Measurements from ENCODE around the gene CEP57. TPM values are rescaled to one million over a fixed set of nuclear protein-coding genes. Genes with fewer than 3 reads are reported as not detected.

CEP57 gene
- total and polyA plus RNA-seq, 5 donors, result 12.1 to 29.6 (median 25.2) TPM

- H3K27me3 ChIP-seq (ENCODE audit: control insufficient read depth, insufficient read depth), result no peaks in the 10 kb centered on the region
- no peaks in the 10 kb centered on the region for H3K4me1 ChIP-seq (ENCODE audit: control insufficient read depth, insufficient read depth, low read length)
- H3K27ac ChIP-seq (ENCODE audit: low read length), result no peak overlapping the region
- H3K9me3 ChIP-seq (ENCODE audit: control insufficient read depth, low read length), result no peaks in the 10 kb centered on the region
- DNase-seq (no peak), ATAC-seq (no peak)
- WGBS, result 82% methylated on average over 2 of the region's 2 CpGs
- no peak overlapping the region for H3K4me3 ChIP-seq (ENCODE audit: low read length)
- intact Hi-C loops (cut with DNase I), result loop anchor here in 2 of 4 donors (10.0 kb wide), 3 partner anchors 523 to 563 kb away; partner anchors contain the start of genes CCDC82 (in 1 of the 2) and JRKL (in 1 of the 2)
Observed at GRCh38 chr11:95831198-95831883, 41.0 kb downstream of the CEP57 start.

GRCh38 chr11:95832763-95833162, 42.5 kb downstream of the CEP57 start:
- Histone ChIP-seq H3K9me3 (ENCODE audit: control insufficient read depth, low read length) (no peaks in the 10 kb centered on the region), H3K4me1 (ENCODE audit: control insufficient read depth, insufficient read depth, low read length) (no peaks in the 10 kb centered on the region), H3K4me3 (ENCODE audit: low read length) (no peak overlapping the region), H3K27me3 (ENCODE audit: control insufficient read depth, insufficient read depth) (no peaks in the 10 kb centered on the region), H3K27ac (ENCODE audit: low read length) (no peak overlapping the region)
- DNase-seq, result no peak
- 68% methylated on average over 3 of the region's 3 CpGs for WGBS
- intact Hi-C loops (cut with DNase I), result loop anchor here in 2 of 4 donors (10.0 kb wide), 3 partner anchors 522 to 562 kb away; partner anchors contain the start of genes CCDC82 (in 1 of the 2) and JRKL (in 1 of the 2)
- ATAC-seq, result no peak

- Histone ChIP-seq H3K27me3 (ENCODE audit: control insufficient read depth, insufficient read depth) (no peaks in the 10 kb centered on the region), H3K4me3 (ENCODE audit: low read length) (no peak overlapping the region), H3K4me1 (ENCODE audit: control insufficient read depth, insufficient read depth, low read length) (no peaks in the 10 kb centered on the region), H3K27ac (ENCODE audit: low read length) (no peak overlapping the region), H3K9me3 (ENCODE audit: control insufficient read depth, low read length) (no peaks in the 10 kb centered on the region)
- ATAC-seq, result no peak
- WGBS, result 41% methylated on average over 1 of the region's 1 CpG
- intact Hi-C loops (cut with DNase I), result loop anchor here in 2 of 4 donors (10.0 kb wide), 3 partner anchors 521 to 561 kb away; partner anchors contain the start of genes CCDC82 (in 1 of the 2) and JRKL (in 1 of the 2)
- DNase-seq, result no peak
Observed at GRCh38 chr11:95833378-95833777, 43.1 kb downstream of the CEP57 start.

GRCh38 chr11:95835351-95835750, 45.1 kb downstream of the CEP57 start:
- no peak for DNase-seq
- ATAC-seq, result no peak
- H3K27me3 ChIP-seq (ENCODE audit: control insufficient read depth, insufficient read depth), result no peaks in the 10 kb centered on the region
- no peaks in the 10 kb centered on the region for H3K4me1 ChIP-seq (ENCODE audit: control insufficient read depth, insufficient read depth, low read length)
- no peaks in the 10 kb centered on the region for H3K9me3 ChIP-seq (ENCODE audit: control insufficient read depth, low read length)
- intact Hi-C loops (cut with DNase I), result loop anchor here in 3 of 4 donors (5.0 to 10.0 kb wide), 4 partner anchors 519 to 592 kb away; partner anchors contain the start of genes CCDC82 (in 1 of the 3) and JRKL (in 1 of the 3)
- no peak overlapping the region for H3K27ac ChIP-seq (ENCODE audit: low read length)
- 44% methylated on average over 3 of the region's 3 CpGs for WGBS
- H3K4me3 ChIP-seq (ENCODE audit: low read length), result no peak overlapping the region

- no peaks in the 10 kb centered on the region for H3K4me1 ChIP-seq (ENCODE audit: control insufficient read depth, insufficient read depth, low read length)
- WGBS, result 8% methylated on average over 3 of the region's 3 CpGs
Observed at GRCh38 chr11:95835768-95836488, 45.6 kb downstream of the CEP57 start.

GRCh38 chr11:95845167-95845566, 54.9 kb downstream of the CEP57 start:
- intact Hi-C loops (cut with DNase I), result loop anchor here in 1 of 4 donors (10.0 kb wide), 1 partner anchor 510 kb away; no protein-coding TSS in a partner anchor
- Histone ChIP-seq H3K9me3 (ENCODE audit: control insufficient read depth, low read length) (no peaks in the 10 kb centered on the region), H3K27me3 (ENCODE audit: control insufficient read depth, insufficient read depth) (no peaks in the 10 kb centered on the region), H3K27ac (ENCODE audit: low read length) (no peak overlapping the region), H3K4me1 (ENCODE audit: control insufficient read depth, insufficient read depth, low read length) (peaks cover 2% of the 10 kb centered on the region), H3K4me3 (ENCODE audit: low read length) (no peak overlapping the region)
- no peak for DNase-seq
- 94% methylated on average over 1 of the region's 1 CpG for WGBS
- no peak for ATAC-seq

More at GRCh38 chr11:95835768-95836488, 45.6 kb downstream of the CEP57 start:
- intact Hi-C loops (cut with DNase I), result loop anchor here in 3 of 4 donors (5.0 to 10.0 kb wide), 4 partner anchors 519 to 591 kb away; partner anchors contain the start of genes CCDC82 (in 1 of the 3) and JRKL (in 1 of the 3)
- H3K4me3 ChIP-seq (ENCODE audit: low read length), result no peak overlapping the region
- H3K27ac ChIP-seq (ENCODE audit: low read length), result no peak overlapping the region
- no peaks in the 10 kb centered on the region for H3K27me3 ChIP-seq (ENCODE audit: control insufficient read depth, insufficient read depth)
- ATAC-seq, result peak; percentile 89 to 94
- DNase-seq, result peak; percentile 32 to 61 (median 59)
- H3K9me3 ChIP-seq (ENCODE audit: control insufficient read depth, low read length), result no peaks in the 10 kb centered on the region

- DNase-seq, result peak; percentile 37 to 64 (median 40)
- Histone ChIP-seq H3K4me1 (ENCODE audit: control insufficient read depth, insufficient read depth, low read length) (peaks cover 2% of the 10 kb centered on the region), H3K27me3 (ENCODE audit: control insufficient read depth, insufficient read depth) (no peaks in the 10 kb centered on the region), H3K4me3 (ENCODE audit: low read length) (no peak overlapping the region), H3K9me3 (ENCODE audit: control insufficient read depth, low read length) (no peaks in the 10 kb centered on the region), H3K27ac (ENCODE audit: low read length) (no peak overlapping the region)
- 63% methylated on average over 6 of the region's 6 CpGs for WGBS
- ATAC-seq, result peak; percentile 84 to 93
- intact Hi-C loops (cut with DNase I), result loop anchor here in 1 of 4 donors (10.0 kb wide), 1 partner anchor 506 kb away; no protein-coding TSS in a partner anchor
Observed at GRCh38 chr11:95849087-95849825, 59.0 kb downstream of the CEP57 start.

- no peak overlapping the region for H3K4me3 ChIP-seq (ENCODE audit: low read length)
- intact Hi-C loops (cut with DNase I), result no loop called here
- no peaks in the 10 kb centered on the region for H3K9me3 ChIP-seq (ENCODE audit: control insufficient read depth, low read length)
- no peak for ATAC-seq
- no peak overlapping the region for H3K27ac ChIP-seq (ENCODE audit: low read length)
- DNase-seq, result no peak
- H3K27me3 ChIP-seq (ENCODE audit: control insufficient read depth, insufficient read depth), result no peaks in the 10 kb centered on the region
- peaks cover 2% of the 10 kb centered on the region for H3K4me1 ChIP-seq (ENCODE audit: control insufficient read depth, insufficient read depth, low read length)
Observed at GRCh38 chr11:95850137-95850536, 59.8 kb downstream of the CEP57 start.

- DNase-seq (no peak), ATAC-seq (no peak)
- Histone ChIP-seq H3K4me1 (ENCODE audit: control insufficient read depth, insufficient read depth, low read length) (peaks cover 2% of the 10 kb centered on the region), H3K9me3 (ENCODE audit: control insufficient read depth, low read length) (no peaks in the 10 kb centered on the region), H3K27me3 (ENCODE audit: control insufficient read depth, insufficient read depth) (no peaks in the 10 kb centered on the region), H3K4me3 (ENCODE audit: low read length) (no peak overlapping the region), H3K27ac (ENCODE audit: low read length) (no peak overlapping the region)
- intact Hi-C loops (cut with DNase I), result no loop called here
Observed at GRCh38 chr11:95853138-95853537, 62.8 kb downstream of the CEP57 start.

GRCh38 chr11:95853862-95854261, 63.6 kb downstream of the CEP57 start:
- intact Hi-C loops (cut with DNase I), result no loop called here
- no peak overlapping the region for H3K4me3 ChIP-seq (ENCODE audit: low read length)
- no peak for ATAC-seq
- DNase-seq, result no peak
- H3K27ac ChIP-seq (ENCODE audit: low read length), result no peak overlapping the region
- 93% methylated on average over 2 of the region's 2 CpGs for WGBS
- no peaks in the 10 kb centered on the region for H3K27me3 ChIP-seq (ENCODE audit: control insufficient read depth, insufficient read depth)
- H3K4me1 ChIP-seq (ENCODE audit: control insufficient read depth, insufficient read depth, low read length), result peaks cover 2% of the 10 kb centered on the region
- H3K9me3 ChIP-seq (ENCODE audit: control insufficient read depth, low read length), result no peaks in the 10 kb centered on the region
